Smooth muscle cell (in vitro differentiated cells): ENCODE data around the gene MLN. TPM values are rescaled to one million over a fixed set of nuclear protein-coding genes. Genes with fewer than 3 reads are reported as not detected.

ENCODE experiments used
- DNase-seq: peaks from one replicate; lab custom pipeline; 2025; ENCODE audit not compliant: unreplicated experiment; lab: John Stamatoyannopoulos, UW
- H2AFZ ChIP-seq: fragments of 200-600 bp; sonication (generic); 2 replicates; pipeline ENCODE4 v1.6.0; 2016; ENCODE audit warnings: antibody characterized with exemption, low read depth, mild to moderate bottlenecking
- H3F3A ChIP-seq: fragments of 200-600 bp; sonication (generic); 2 replicates; pipeline ENCODE4 v1.6.0; 2017; ENCODE audit warnings: antibody characterized with exemption, low read depth
- H3K27ac ChIP-seq: fragments of 200-600 bp; sonication (generic); 2 replicates; pipeline ENCODE4 v1.5.1; 2016; ENCODE audit warnings: low read depth, mild to moderate bottlenecking
- H3K27me3 ChIP-seq: fragments of 200-600 bp; sonication (generic); 2 replicates; pipeline ENCODE4 v1.6.1; 2016; ENCODE audit warnings: low read depth, mild to moderate bottlenecking
- H3K36me3 ChIP-seq: fragments of 200-600 bp; sonication (generic); 2 replicates; pipeline ENCODE4 v1.5.1; 2016; ENCODE audit warnings: low read depth
- H3K4me1 ChIP-seq: fragments of 200-600 bp; sonication (generic); 2 replicates; pipeline ENCODE4 v1.5.1; 2016; ENCODE audit warnings: low read depth
- H3K4me2 ChIP-seq: fragments of 200-600 bp; sonication (generic); 2 replicates; pipeline ENCODE4 v1.6.0; 2016; ENCODE audit warnings: mild to moderate bottlenecking
- H3K4me3 ChIP-seq: fragments of 200-600 bp; sonication (generic); 2 replicates; pipeline ENCODE4 v1.5.1; 2016; ENCODE audit warnings: mild to moderate bottlenecking
- H3K79me2 ChIP-seq: fragments of 200-600 bp; sonication (generic); 2 replicates; pipeline ENCODE4 v1.6.0; 2016; ENCODE audit warnings: low read depth, mild to moderate bottlenecking
- H3K9ac ChIP-seq: fragments of 200-600 bp; sonication (generic); 2 replicates; pipeline ENCODE4 v1.6.0; 2016; ENCODE audit warnings: low read depth
- H3K9me3 ChIP-seq: fragments of 200-600 bp; sonication (generic); replicated peaks from 2 replicates; pipeline ENCODE4 v1.5.1; 2016; ENCODE audit warnings: low read depth
- H4K20me1 ChIP-seq: fragments of 200-600 bp; sonication (generic); 2 replicates; pipeline ENCODE4 v1.6.0; 2016; ENCODE audit warnings: low read depth
- WGBS: methylation state at CpG from one replicate; pipeline ENCODE4 v1.1.7; 2016; ENCODE audit warnings: low lambda C conversion rate; 5-methylcytosine and 5-hydroxymethylcytosine counted together
- polyA plus RNA-seq: library from polyadenylated mRNA; unstranded; fragments of >200 nt; fragmentation: Nextera tagmentation; extraction: Ambion mirVana; gene quantifications from 2 replicates; pipeline ENCODE4 v1.2.1, GENCODE V29; 2016
- total RNA-seq: library from RNA; depleted of rRNA; stranded (reverse); fragments of >200 nt; gene quantifications from 2 replicates; pipeline ENCODE4 v1.2.3, GENCODE V29; 2014
- TF ChIP-seq, protein P1 (sequence below): fragments of 200-600 bp; sonication (generic); IDR thresholded peaks from 2 replicates; pipeline ENCODE4 v1.5.1; 2017; ENCODE audit warnings: borderline replicate concordance, mild to moderate bottlenecking, antibody characterized with exemption; ENCODE audit not compliant: insufficient read depth, poor library complexity, severe bottlenecking

The MLN gene
- total and polyA plus RNA-seq, 2 experiments from 2014 or later = not detected

DNA sequence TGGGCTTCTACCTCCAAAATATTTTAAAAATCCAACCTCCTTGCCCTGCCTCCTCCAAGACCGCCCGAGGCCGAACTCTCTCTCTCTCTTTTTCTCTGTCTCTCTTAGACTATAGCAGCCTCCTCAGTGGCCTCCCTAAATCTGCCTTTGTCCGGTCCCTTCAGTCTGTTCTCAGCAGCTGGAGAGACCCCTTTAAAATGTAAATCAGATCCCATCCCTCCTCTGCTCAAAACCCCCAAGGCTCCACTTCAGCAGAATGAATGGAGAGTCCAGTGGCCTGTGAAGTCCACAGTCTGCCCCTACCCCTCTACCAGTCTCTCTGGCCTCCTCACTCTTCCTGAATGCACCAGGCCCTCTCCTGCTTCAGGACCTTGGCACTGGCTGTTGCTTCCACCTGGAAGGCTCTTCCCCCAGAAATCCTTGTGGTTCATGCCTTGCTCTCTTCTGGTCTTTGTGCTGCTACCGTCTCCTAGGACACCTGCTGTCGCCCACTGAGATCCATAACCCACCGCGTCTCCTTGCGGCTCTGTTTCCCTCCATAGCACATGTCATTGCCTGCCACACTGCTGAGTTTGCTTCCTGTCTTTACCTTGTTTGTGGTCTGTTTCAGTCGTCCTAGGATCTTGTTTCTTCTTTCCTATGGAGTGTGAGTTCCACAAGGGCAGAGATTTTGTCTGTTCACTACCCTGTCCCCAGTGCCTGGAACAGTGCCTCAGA is 6.0 kb downstream of the MLN start:
- WGBS = 86% methylated on average over 10 of the region's 10 CpGs
- TF ChIP-seq, protein P1, sequence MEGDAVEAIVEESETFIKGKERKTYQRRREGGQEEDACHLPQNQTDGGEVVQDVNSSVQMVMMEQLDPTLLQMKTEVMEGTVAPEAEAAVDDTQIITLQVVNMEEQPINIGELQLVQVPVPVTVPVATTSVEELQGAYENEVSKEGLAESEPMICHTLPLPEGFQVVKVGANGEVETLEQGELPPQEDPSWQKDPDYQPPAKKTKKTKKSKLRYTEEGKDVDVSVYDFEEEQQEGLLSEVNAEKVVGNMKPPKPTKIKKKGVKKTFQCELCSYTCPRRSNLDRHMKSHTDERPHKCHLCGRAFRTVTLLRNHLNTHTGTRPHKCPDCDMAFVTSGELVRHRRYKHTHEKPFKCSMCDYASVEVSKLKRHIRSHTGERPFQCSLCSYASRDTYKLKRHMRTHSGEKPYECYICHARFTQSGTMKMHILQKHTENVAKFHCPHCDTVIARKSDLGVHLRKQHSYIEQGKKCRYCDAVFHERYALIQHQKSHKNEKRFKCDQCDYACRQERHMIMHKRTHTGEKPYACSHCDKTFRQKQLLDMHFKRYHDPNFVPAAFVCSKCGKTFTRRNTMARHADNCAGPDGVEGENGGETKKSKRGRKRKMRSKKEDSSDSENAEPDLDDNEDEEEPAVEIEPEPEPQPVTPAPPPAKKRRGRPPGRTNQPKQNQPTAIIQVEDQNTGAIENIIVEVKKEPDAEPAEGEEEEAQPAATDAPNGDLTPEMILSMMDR = no peak
- Histone ChIP-seq H3F3A (no peaks in the 10 kb centered on the region), H3K36me3 (no peaks in the 10 kb centered on the region), H3K27me3 (no peaks in the 10 kb centered on the region), H3K79me2 (no peaks in the 10 kb centered on the region), H3K27ac (no peak overlapping the region), H2AFZ (no peak overlapping the region), H3K4me1 (peaks cover 7% of the 10 kb centered on the region), H3K4me3 (no peak overlapping the region), H3K9ac (no peak overlapping the region), H4K20me1 (no peaks in the 10 kb centered on the region), H3K9me3 (no peaks in the 10 kb centered on the region), H3K4me2 (no peak overlapping the region)
- no peak for DNase-seq

DNA sequence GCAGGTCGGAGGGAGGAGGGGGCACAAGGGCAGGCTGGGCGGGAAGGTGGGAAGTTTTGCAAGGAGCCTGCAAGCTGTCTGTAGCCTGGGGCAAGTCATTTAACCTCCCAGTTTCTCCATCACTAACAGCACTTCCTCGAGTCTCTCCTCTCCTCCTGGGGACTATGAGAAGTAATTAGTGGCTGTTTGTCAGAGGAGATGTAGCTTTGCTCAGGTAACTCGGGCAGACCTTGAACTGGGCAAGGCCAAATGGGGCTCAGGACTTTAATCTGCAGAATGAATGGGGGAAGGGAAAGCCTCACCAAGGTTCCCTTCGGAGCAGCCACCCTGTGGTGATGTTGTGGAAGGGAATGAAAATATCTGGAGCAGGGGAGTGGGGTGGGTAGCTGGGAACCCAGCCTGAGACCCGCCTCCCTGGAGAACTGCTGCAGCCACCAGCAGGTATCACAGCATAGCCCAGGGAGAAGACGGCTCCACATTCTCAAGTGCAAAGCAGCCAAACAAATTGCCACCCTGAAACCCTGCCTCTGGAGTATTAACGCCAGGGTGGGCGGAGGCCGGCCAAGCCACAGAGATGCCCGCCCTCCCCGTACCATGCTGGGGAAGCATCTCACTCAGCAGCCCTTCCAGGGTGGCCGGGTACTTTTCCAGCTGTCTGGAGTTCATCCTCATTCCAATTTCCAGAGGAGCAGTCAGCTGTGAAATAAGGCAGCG is 8.7 kb downstream of the MLN start:
- H3F3A ChIP-seq = no peaks in the 10 kb centered on the region
- TF ChIP-seq, protein P1 = no peak
- no peak overlapping the region for H2AFZ ChIP-seq
- no peaks in the 10 kb centered on the region for H3K79me2 ChIP-seq
- H3K4me1 ChIP-seq = peaks cover 5% of the 10 kb centered on the region
- H3K4me3 ChIP-seq = no peak overlapping the region
- H3K9ac ChIP-seq = no peak overlapping the region
- WGBS = 55% methylated on average over 14 of the region's 14 CpGs
- H4K20me1 ChIP-seq = no peaks in the 10 kb centered on the region
- H3K4me2 ChIP-seq = no peak overlapping the region
- no peak for DNase-seq
- H3K9me3 ChIP-seq = no peaks in the 10 kb centered on the region
- H3K27ac ChIP-seq = no peak overlapping the region
- H3K27me3 ChIP-seq = no peaks in the 10 kb centered on the region
- no peaks in the 10 kb centered on the region for H3K36me3 ChIP-seq

DNA sequence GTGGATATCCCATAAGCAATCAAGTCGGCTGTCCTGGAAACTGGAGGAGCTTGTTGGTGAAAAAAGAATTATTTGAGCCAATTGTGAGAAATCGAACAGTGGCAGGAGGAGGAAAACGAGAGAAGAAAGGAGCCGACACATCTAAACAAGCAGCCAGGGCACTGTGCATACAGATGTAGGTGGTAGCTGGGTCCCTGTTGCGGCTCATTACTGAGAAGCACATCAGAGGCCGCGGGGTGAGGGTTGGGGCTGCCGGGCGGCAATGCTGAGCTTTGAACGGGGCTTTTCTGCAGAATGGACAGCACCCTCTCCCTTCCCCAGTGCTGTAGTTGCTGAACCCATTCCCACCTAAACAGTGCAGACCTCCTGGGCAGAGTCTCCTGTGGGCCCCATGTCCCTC is 10.8 kb downstream of the MLN start:
- 82% methylated on average over 10 of the region's 10 CpGs for WGBS
- no peak for DNase-seq

More for the DNA sequence above, 10.8 kb downstream of the MLN start:
- no peaks in the 10 kb centered on the region for H4K20me1 ChIP-seq
- H3K4me2 ChIP-seq = no peak overlapping the region
- no peaks in the 10 kb centered on the region for H3K27me3 ChIP-seq
- H3F3A ChIP-seq = no peaks in the 10 kb centered on the region
- no peak overlapping the region for H2AFZ ChIP-seq
- H3K4me3 ChIP-seq = no peak overlapping the region
- H3K27ac ChIP-seq = no peak overlapping the region
- H3K9ac ChIP-seq = no peak overlapping the region
- H3K4me1 ChIP-seq = peaks cover 8% of the 10 kb centered on the region
- TF ChIP-seq, protein P1 = no peak
- H3K79me2 ChIP-seq = no peaks in the 10 kb centered on the region
- no peaks in the 10 kb centered on the region for H3K36me3 ChIP-seq
- no peaks in the 10 kb centered on the region for H3K9me3 ChIP-seq
